ENCODE results near the gene TMPRSS9.

DNA sequence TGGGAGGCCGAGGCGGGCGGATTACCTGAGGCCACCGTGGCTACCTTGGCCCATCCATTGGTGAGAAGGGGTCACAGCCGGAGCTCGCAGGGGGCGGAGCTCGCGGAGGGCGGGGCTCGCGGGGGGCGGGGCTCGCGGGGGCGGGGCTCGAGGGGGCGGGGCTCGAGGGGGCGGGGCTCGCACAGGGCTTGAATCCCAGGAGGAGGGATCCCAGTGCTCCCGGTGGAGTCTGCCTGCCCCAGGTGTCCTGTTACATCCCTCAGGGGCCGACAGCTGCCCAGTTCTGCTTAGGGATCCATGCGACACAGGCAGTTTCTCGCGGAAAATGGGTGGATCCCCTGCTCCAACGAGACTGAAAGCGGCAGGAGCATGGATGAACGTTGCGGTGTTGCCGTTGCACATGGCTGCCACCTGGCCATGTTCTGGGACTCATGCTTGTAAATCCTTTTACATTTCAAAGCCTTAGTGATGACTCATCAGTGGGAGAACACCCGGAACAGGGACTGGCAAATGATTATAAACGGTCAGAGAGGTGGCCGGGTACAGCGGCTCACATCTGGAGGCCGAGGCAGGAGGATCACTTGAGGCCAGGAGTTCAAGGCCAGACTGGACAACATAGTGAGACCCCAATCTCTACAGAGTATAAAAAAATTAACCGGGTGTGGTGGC is 25.1 kb downstream of the TMPRSS9 start:
- TF ChIP-seq CTCF (IDR thresholded peaks at IDR 0.05), result no peak
- no peak for TF ChIP-seq ETV6 (CRISPR knock-in tag; IDR thresholded peaks at IDR 0.05)
- TF ChIP-seq NR1H2 (CRISPR knock-in tag; IDR thresholded peaks at IDR 0.05), result no peak
- TF ChIP-seq, protein P1, sequence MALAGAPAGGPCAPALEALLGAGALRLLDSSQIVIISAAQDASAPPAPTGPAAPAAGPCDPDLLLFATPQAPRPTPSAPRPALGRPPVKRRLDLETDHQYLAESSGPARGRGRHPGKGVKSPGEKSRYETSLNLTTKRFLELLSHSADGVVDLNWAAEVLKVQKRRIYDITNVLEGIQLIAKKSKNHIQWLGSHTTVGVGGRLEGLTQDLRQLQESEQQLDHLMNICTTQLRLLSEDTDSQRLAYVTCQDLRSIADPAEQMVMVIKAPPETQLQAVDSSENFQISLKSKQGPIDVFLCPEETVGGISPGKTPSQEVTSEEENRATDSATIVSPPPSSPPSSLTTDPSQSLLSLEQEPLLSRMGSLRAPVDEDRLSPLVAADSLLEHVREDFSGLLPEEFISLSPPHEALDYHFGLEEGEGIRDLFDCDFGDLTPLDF (CRISPR knock-in tag; IDR thresholded peaks at IDR 0.05), result no peak
- TF ChIP-seq USF2 (CRISPR knock-in tag; IDR thresholded peaks at IDR 0.05), result no peak
- peak; percentile 21; the same call in 1 of the 2 replicates for TF ChIP-seq GABPB1 (CRISPR knock-in tag; IDR thresholded peaks at IDR 0.05)
- no peak for TF ChIP-seq TEAD4 (CRISPR knock-in tag; IDR thresholded peaks at IDR 0.05)
- peak; percentile 65 for TF ChIP-seq SP1 (CRISPR knock-in tag; conservative IDR thresholded peaks at IDR 0.05)
- no peak for TF ChIP-seq NR3C1 (CRISPR knock-in tag; conservative IDR thresholded peaks at IDR 0.05; ENCODE audit: low read depth)
- TF ChIP-seq ATF2 (CRISPR knock-in tag; IDR thresholded peaks at IDR 0.05; ENCODE audit: borderline replicate concordance, low read depth), result no peak
- no peak for TF ChIP-seq MYBL2 (CRISPR knock-in tag; IDR thresholded peaks at IDR 0.05)
- TF ChIP-seq KAT7 (CRISPR knock-in tag; IDR thresholded peaks at IDR 0.05; ENCODE audit: borderline replicate concordance), result no peak

All from WTC11 (cell line).